GM19397 (cell line): ENCODE results near the gene PCSK5.

Source experiments
- ATAC-seq: cut with Tn5 transposase; IDR thresholded peaks from one replicate; pipeline ENCODE4 v1.9.1; 2021; ENCODE audit warnings: mild to moderate bottlenecking, moderate library complexity; ENCODE audit not compliant: unreplicated experiment

Gene PCSK5

GRCh38 chr9:76176171-76176570 lies 285.7 kb downstream of the PCSK5 start:
- no peak for ATAC-seq

DNA sequence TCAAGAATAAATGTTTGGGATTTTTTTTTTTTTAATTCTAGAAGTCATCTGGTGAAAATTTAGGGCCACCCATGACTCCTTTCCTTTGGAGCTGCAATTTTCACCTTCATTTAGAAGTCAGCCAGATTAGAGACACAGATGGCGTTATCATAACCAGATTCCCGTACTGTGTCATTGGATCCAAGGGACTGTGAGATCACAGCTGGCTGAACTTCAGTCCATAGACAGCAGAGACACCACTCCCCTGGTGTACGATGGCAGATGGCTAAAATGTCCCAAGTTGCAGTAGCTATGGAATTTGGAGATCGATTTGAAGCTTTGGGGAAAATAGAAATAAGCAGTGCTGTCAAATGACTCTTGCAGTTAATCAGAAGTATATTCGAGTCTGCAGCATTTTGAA lies 287.5 kb downstream of the PCSK5 start:
- no peak for ATAC-seq

DNA sequence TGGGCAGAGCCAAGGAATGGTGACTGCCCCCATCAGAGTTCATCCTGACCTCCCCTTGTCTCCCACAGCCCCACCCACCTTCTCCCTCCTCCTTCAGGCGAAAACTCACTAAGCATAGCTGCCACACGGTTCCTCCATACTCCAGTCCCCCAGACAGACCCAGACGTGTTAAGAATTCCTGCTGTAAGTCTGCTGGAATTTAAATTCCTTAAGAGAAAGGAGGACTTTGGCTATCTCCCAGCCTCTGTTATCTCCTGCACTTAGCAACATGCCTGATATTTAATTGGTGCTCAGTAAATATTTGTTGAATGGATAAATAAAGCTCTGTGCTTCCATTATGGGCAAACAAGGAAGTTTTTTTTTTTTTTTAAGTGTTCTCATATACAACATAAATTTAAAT lies 290.1 kb downstream of the PCSK5 start:
- no peak for ATAC-seq

- no peak for ATAC-seq
Observed at GRCh38 chr9:76181020-76181641, 290.7 kb downstream of the PCSK5 start.

DNA sequence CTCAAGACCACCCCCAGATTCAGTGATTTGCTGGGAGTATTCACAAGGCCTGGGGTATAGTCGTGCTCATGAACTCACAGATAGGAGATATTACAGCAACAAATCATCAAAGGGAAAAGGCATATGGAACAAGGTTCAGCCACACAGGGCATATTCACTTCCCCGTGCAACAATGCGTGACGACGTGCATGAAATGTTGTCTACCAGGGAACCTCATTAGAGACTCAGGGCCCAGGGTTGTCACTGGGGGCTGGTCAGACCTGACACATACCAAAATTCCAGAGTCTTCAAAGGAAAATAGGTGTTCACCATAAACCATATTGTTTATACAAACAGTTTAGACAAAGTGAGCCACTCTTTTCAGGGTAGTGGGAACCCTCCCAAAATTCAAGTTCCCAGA lies 291.3 kb downstream of the PCSK5 start:
- ATAC-seq: no peak

DNA sequence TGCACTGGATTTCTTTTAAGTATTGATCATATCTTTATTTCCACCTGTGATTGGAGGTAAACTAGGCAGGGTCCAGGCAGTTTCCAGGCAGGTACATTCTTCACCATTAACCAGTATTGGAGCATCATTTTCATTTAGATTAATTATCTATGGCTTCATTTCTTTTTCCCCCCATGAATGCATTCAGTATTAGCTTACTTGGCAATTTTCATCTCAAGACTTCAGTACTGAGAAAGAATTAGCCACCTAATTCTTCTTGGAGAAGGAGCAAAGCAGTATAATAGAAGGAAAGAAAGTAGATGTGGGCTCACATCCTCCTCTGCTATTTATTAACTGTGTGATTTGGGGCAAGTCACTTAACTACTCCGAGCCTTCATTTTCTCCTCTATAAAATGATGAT lies 295.0 kb downstream of the PCSK5 start:
- ATAC-seq: no peak

DNA sequence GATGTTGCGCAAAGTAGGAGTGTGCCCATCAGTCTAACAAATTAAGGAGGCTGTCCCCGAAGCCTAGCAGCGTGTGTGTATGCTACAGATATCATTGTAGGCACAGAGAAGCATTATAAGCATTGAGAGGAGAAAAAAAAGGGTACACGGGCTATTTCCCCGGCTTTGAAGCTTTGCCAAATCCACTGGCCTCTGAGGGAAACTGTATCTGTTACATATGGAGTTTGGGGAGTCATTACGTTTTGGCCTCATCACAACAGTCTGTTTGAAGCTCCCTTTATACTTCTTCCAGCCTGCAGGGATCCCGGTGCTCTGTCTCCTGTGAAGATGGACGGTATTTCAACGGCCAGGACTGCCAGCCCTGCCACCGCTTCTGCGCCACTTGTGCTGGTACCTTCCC lies 297.8 kb downstream of the PCSK5 start:
- no peak for ATAC-seq

- no peak for ATAC-seq
Observed at GRCh38 chr9:76188905-76189304, 298.4 kb downstream of the PCSK5 start.

- no peak for ATAC-seq
Observed at GRCh38 chr9:76191493-76191892, 301.0 kb downstream of the PCSK5 start.

- no peak for ATAC-seq
Observed at GRCh38 chr9:76192013-76192412, 301.5 kb downstream of the PCSK5 start.

DNA sequence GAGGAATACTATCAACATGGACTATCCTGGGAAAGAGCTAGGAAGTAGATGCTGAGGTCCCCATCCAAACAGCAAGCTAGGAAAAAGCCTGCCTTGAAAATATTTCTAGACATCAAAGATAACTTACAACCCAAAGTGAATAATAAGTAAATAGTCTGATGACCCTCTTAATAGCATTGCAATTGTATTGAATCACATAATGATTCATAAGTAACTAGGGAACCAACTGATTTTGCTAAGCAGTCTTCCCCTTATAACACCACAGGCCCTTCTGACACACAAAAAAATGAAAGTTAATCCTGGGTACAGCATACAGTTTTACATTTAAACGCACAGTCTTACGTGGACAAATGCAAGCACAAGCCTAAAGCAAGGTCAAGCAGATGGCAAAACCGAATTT lies 304.4 kb downstream of the PCSK5 start:
- no peak for ATAC-seq

GRCh38 chr9:76198336-76198735 lies 307.9 kb downstream of the PCSK5 start:
- no peak for ATAC-seq

- ATAC-seq: no peak
Observed at GRCh38 chr9:76200315-76200714, 309.8 kb downstream of the PCSK5 start.

- ATAC-seq: no peak
Observed at GRCh38 chr9:76200745-76201144, 310.3 kb downstream of the PCSK5 start.

GRCh38 chr9:76203373-76203772 lies 312.9 kb downstream of the PCSK5 start:
- no peak for ATAC-seq

GRCh38 chr9:76206821-76207220 lies 316.3 kb downstream of the PCSK5 start:
- ATAC-seq: no peak

DNA sequence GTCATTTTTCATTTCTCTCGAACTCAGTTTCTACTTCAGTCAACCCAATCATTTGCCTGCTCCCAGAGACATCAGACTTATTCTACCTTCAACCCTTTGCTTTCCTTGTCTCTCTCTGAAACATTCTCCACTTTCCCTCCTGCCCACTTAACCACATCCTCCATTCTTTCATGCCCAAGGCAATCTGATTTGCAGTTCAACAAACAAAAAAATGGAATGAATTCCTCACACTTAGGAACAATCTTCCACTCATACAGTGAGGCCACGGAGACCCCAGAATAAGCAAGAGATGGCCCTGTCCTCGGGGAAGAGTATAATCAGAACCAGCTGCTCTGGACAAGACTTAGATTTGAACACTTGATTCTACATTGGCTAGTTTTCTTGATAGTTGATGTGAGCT lies 323.3 kb downstream of the PCSK5 start:
- no peak for ATAC-seq

DNA sequence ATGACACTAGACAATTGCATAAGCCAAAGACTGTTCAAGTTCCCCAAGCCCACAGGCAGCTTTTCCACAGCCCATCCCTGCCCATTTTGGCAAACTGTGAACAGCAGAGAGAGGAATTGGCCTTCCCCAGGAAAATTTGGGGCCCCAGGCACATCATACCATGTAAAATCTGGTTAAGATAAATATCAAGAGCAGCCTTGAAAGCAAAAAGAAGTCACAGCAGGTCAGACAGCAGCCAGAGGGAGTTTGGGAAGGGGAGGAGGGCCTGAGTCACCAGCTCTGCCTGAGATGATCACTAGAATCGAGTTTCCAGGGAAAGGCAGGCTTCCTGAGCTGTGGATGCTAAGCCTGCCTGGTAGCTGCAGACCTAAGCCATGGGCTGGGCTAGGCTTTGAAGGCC lies 324.6 kb downstream of the PCSK5 start:
- no peak for ATAC-seq

GRCh38 chr9:76216161-76216649 lies 325.7 kb downstream of the PCSK5 start:
- no peak for ATAC-seq

GRCh38 chr9:76218117-76218885 lies 327.8 kb downstream of the PCSK5 start:
- no peak for ATAC-seq

- no peak for ATAC-seq
Observed at GRCh38 chr9:76218886-76219445, 328.5 kb downstream of the PCSK5 start.

DNA sequence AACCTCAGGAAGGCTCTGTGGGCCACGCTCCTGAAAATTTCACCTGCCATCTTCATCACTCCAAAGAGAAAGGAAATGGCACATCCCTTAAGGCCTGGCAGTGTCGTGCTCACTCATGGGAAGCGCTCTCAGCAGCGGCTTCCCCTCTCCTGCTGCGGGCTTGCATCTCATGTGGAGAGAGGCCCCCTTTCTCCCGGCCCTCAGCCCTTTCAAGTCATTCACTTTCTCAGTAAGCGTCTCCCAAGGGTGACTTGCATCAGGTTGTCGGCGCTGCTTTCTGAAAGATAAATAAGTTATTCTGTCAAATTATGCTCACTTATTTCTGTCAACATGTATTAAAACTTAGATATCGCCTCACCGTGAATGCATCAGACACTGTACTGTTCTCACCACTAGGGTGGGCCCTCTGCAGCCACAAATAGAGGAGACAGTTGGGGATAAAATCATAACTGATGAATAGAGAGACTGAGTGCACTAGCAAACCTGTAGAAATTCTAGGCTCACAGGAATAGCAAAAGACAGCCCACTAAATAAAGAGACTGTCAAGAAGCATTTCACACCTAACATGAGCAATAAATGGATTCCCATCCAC lies 329.2 kb downstream of the PCSK5 start:
- ATAC-seq: no peak
